Activated naive CD4-positive, alpha-beta T cell treated with anti-CD3 and anti-CD28 coated beads for 36 hours (primary cell): ENCODE data around the gene HDAC8. TPM values are rescaled to one million over a fixed set of nuclear protein-coding genes. Genes with fewer than 3 reads are reported as not detected.
A peak's percentile ranks its signal among the peaks of the same experiment; 100 is the strongest.
"Not testable (repeated sequence)": the region's sequence is repeated elsewhere in the genome, so short reads cannot be mapped to it uniquely, and the experiment has no call there.

Experiments
- CTCF ChIA-PET: fragments of 350-600 bp; sonication (Branson Sonifier 250); formaldehyde crosslinking; loops from one replicate; lab custom pipeline; 2021; ENCODE audit warnings: antibody characterized with exemption; lab: Charles Lee
- DNase-seq: peaks from one replicate; pipeline ENCODE4 v3.0.0-alpha.2; 2020
- H3K27ac Mint-ChIP-seq: one replicate; pipeline ENCODE4 v1.8.0; 2021; ENCODE audit warnings: mild to moderate bottlenecking, mixed read lengths
- H3K27me3 Mint-ChIP-seq: one replicate; pipeline ENCODE4 v1.8.0; 2021; ENCODE audit warnings: low read depth, mixed read lengths
- H3K36me3 Mint-ChIP-seq: one replicate; pipeline ENCODE4 v1.8.0; 2021; ENCODE audit warnings: low read depth, mixed read lengths
- H3K4me1 Mint-ChIP-seq: one replicate; pipeline ENCODE4 v1.8.0; 2021; ENCODE audit warnings: low read depth, mixed read lengths
- H3K4me3 Mint-ChIP-seq: one replicate; pipeline ENCODE4 v1.8.0; 2021; ENCODE audit warnings: mild to moderate bottlenecking, moderate library complexity, mixed read lengths
- H3K9me3 Mint-ChIP-seq: one replicate; pipeline ENCODE4 v1.8.0; 2021; ENCODE audit warnings: mixed read lengths
- intact Hi-C: fragments of 100-400 bp; cut with micrococcal nuclease; formaldehyde crosslinking; loops from one replicate; pipeline ENCODE4 v1.15.1; 2023
- total RNA-seq, 2 experiments: library from RNA; stranded (reverse); gene quantifications; one replicate each; pipeline ENCODE4 v1.2.3, GENCODE V29; 2021

HDAC8 gene
- total RNA-seq, 2 experiments from 2014 or later, result 14.8 to 16.8 TPM

DNA sequence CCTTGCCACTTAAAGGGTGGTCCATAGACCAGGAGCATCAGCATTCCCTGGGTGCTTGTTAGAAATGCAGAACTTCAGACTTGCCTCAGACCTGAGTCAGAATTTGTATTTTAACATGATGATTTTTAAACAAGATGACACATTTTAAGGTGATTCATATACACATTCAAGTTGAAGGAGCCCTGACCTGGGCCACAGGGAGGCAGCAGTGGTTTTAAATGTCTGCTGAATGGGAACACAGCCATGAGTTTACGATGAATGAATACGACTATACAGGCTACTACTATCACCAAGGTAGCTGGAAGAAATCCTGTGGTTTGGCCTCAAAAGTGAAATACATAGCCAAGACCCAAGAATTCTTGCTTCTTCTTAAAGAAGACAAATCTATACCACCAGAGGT is 2.9 kb downstream of the HDAC8 start:
- no peak overlapping the region for H3K4me3 Mint-ChIP-seq
- no peaks in the 10 kb centered on the region for H3K27me3 Mint-ChIP-seq
- CTCF ChIA-PET, result interaction anchor here (0.8 kb wide), 1 partner anchor 9 kb away, joined by 3 read pairs; no protein-coding TSS in a partner anchor
- DNase-seq, result peak; percentile 40
- intact Hi-C loops, result no loop called here
- no peaks in the 10 kb centered on the region for H3K9me3 Mint-ChIP-seq
- peaks cover 7% of the 10 kb centered on the region for H3K4me1 Mint-ChIP-seq
- H3K36me3 Mint-ChIP-seq, result peaks cover 15% of the 10 kb centered on the region
- no peak overlapping the region for H3K27ac Mint-ChIP-seq

DNA sequence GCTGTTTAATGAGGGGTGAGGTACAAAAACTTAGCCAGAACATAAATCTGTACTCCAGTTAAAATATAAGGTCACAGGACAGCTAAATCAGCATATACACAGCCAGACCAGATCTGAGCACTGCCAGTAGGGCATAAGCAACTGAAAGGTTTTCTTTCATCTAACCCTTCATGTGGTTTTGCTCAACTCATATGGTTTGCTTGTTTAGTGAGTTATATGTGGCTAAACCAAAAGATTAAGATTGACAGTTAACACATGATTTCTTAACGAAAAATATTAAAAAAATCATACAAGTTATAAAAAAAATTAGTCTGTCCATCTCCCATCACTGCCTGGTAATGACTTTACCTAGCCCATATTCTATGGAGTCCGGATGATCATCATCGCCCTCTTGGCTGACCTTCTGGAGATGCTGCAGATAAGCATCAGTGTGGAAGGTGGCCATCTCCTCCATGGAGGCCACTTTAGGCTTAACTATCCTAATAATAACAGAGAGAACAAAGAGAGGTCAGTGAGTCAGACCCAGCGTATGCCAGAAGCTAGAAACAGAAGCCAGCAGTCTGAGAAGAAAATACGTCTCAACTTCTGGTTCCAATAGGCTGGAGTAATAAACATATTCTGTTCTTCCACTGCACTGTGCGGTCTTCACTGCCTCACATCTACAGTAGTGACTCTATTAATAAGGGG is 4.1 kb downstream of the HDAC8 start:
- H3K4me3 Mint-ChIP-seq, result no peak overlapping the region
- CTCF ChIA-PET, result no interaction called here
- no peaks in the 10 kb centered on the region for H3K27me3 Mint-ChIP-seq
- no peak for DNase-seq
- intact Hi-C loops, result no loop called here
- H3K27ac Mint-ChIP-seq, result no peak overlapping the region
- peaks cover 16% of the 10 kb centered on the region for H3K36me3 Mint-ChIP-seq
- H3K4me1 Mint-ChIP-seq, result peaks cover 7% of the 10 kb centered on the region
- H3K9me3 Mint-ChIP-seq, result no peaks in the 10 kb centered on the region

DNA sequence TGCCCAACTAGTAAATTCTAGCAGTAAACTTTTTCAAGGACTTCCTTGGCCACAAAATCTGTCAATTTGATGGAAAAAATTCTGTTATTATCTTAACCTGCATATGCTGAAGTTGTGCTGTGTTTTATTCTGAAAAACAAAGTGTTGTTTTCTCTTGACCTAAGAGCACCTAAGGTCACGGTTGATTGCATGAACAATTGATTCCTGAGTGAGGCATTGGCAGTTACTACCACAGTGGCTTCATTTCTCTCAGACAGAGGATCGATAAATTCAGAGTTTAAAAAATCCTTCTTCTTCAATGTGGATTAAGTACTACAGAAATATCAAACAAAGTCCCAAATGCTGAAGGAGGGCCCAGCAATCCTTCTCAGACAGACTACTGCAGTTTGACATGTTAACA is 6.2 kb downstream of the HDAC8 start:
- Mint-ChIP-seq H3K27ac (no peak overlapping the region), H3K9me3 (no peaks in the 10 kb centered on the region), H3K36me3 (peaks cover 22% of the 10 kb centered on the region), H3K27me3 (no peaks in the 10 kb centered on the region), H3K4me3 (no peak overlapping the region), H3K4me1 (peaks cover 3% of the 10 kb centered on the region)
- intact Hi-C loops, result no loop called here
- CTCF ChIA-PET, result no interaction called here
- no peak for DNase-seq

DNA sequence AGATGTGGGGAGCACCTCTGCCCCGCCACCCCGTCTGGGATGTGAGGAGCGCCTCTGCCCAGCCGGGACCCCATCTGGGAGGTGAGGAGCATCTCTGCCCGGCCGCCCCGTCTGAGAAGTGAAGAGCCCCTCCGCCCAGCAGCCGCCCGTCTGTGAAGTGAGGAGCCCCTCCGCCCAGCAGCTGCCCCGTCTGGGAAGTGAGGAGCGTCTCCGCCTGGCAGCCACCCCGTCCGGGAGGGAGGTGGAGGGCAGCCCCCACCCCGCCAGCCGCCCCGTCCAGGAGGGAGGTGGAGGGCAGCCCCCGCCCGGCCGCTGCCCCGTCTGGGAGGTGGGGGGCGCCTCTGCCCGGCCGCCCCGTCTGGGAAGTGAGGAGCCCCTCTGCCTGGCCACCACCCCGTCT is 13.0 kb downstream of the HDAC8 start:
- H3K4me1 Mint-ChIP-seq, intact Hi-C loops, CTCF ChIA-PET, H3K27me3 Mint-ChIP-seq, H3K9me3 Mint-ChIP-seq, DNase-seq, H3K27ac Mint-ChIP-seq, H3K4me3 Mint-ChIP-seq: not testable (repeated sequence)
- peaks cover 14% of the 10 kb centered on the region for H3K36me3 Mint-ChIP-seq

DNA sequence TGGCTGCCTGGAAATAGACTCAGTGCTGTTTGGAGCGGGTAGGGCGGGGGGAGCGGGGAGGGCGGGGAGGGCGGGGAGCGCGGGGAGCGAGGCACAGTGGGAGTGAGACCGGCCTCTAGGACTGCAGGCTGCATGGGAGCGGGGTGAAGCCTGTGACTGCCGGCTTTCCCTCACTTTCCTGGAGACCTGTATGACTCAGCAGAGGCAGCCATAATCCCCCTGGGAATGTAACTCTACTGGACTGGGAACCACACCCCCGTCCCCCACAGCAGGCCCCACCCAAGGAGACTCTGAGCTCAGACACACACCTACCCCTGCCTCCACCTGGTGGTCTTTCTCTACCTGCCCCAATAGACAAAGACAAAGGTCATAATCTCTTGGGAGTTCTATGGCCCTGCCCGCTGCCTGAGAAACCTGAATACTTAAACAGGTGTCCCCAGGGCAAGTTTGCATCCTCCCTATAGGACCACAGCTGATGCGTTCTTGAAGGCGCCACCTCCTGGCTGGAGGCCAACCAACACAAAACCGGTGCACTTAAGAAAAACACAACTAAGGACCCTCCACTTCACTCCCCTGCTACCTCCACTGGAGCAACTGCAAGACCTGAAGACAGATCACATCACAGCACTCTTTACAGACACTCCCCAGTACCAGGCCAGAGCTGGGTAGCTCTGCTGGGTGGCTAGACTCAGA is 18.0 kb downstream of the HDAC8 start:
- DNase-seq, result no peak
- Mint-ChIP-seq H3K27ac (no peak overlapping the region), H3K27me3 (no peaks in the 10 kb centered on the region), H3K36me3 (peaks cover 7% of the 10 kb centered on the region), H3K4me3 (no peak overlapping the region), H3K9me3 (no peaks in the 10 kb centered on the region), H3K4me1 (peaks cover 3% of the 10 kb centered on the region)
- CTCF ChIA-PET, result no interaction called here
- intact Hi-C loops, result loop anchor here (1.0 kb wide), 1 partner anchor 309 kb away; no protein-coding TSS in a partner anchor

DNA sequence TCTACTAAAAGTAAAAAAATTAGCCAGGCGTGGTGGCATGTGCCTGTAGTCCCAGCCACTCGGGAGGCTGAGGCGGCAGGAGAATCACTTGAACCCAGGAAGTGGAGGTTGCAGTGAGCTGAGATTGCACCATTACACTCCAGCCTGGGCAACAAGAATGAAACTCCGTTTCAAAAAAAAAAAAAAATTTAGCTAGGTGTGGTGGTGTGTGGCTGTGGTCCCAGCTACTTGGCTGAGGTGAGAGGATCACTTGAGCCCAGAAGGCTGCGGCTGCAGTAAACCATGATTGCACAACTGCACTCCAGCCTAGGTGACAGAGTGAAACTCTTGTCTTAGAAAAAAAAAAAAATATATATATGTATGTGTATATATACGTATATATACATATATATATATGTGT is 20.2 kb downstream of the HDAC8 start:
- H3K36me3 Mint-ChIP-seq, H3K27ac Mint-ChIP-seq, H3K27me3 Mint-ChIP-seq, H3K4me1 Mint-ChIP-seq, H3K9me3 Mint-ChIP-seq, DNase-seq, H3K4me3 Mint-ChIP-seq, CTCF ChIA-PET, intact Hi-C loops: not testable (repeated sequence)

DNA sequence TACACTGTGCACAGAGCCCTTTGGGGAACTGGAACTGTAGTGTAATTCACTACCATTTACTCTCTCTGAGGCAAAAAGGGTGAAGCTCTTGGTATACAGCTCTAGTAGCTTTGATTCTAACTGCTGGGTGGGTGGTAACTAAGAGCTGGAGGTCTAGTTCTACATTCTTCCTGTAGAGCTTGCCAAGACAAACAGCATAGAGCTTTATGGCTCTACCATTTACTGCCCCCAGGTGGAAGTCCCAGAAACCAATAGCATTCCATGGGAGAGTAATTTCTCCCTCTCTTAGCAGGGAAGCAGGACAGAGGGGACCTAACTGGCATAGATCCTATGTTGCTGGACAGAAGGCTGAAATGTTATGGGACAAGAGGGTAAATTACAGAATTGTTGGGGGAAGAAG is 26.7 kb downstream of the HDAC8 start:
- intact Hi-C loops, result no loop called here
- CTCF ChIA-PET, result no interaction called here

DNA sequence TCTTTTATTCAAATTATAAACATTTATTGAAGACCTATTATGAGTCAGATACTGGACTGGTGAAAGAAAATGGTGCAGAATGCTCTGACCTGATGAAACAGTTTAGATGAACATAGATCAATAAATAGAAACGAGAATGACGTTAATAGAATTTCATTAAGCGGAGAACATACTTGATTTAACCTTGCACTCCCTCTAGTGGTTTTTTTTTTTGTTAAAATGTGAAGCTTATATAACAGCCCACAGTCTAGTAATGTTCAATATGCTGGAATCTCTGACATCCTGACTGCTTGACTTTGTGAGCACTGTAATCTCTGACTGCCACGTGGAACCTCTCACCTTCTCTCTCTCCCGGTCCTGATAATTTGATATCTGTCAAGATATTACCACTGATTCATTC is 32.3 kb downstream of the HDAC8 start:
- DNase-seq, result no peak
- peaks cover 5% of the 10 kb centered on the region for H3K4me1 Mint-ChIP-seq
- H3K27me3 Mint-ChIP-seq, result no peaks in the 10 kb centered on the region
- intact Hi-C loops, result loop anchor here (5.0 kb wide), 1 partner anchor 243 kb away; no protein-coding TSS in a partner anchor
- H3K27ac Mint-ChIP-seq, result no peak overlapping the region
- CTCF ChIA-PET, result interaction anchor here (1.1 to 1.2 kb wide), 2 partner anchors 242 to 293 kb away, joined by 4 read pairs; no protein-coding TSS in a partner anchor
- H3K9me3 Mint-ChIP-seq, result no peaks in the 10 kb centered on the region
- peaks cover 13% of the 10 kb centered on the region for H3K36me3 Mint-ChIP-seq
- no peak overlapping the region for H3K4me3 Mint-ChIP-seq

More for the DNA sequence above, 26.7 kb downstream of the HDAC8 start:
- H3K4me3 Mint-ChIP-seq, result no peak overlapping the region
- no peak for DNase-seq
- H3K36me3 Mint-ChIP-seq, result peaks cover 22% of the 10 kb centered on the region
- no peaks in the 10 kb centered on the region for H3K9me3 Mint-ChIP-seq
- H3K4me1 Mint-ChIP-seq, result peaks cover 5% of the 10 kb centered on the region
- H3K27ac Mint-ChIP-seq, result no peak overlapping the region
- no peaks in the 10 kb centered on the region for H3K27me3 Mint-ChIP-seq

DNA sequence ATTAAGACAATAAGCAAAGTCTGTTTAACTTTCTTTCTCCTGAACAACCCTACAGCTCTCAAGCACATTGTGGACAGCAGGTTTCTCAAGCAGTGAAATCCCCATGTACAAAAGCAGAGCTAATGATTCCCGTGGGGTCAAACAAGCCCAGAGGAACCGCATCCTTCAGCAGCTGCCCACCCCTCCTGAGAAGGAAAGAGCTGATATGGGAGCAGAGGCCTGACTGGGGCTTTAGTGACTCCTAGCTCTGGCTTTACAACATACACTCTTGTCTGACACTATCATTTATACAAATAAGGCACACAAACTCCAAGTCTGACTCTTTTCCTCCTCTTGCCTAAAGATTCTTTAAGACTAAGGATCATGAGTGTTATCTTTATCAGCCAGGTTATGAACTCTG is 32.8 kb downstream of the HDAC8 start:
- Mint-ChIP-seq H3K4me3 (no peak overlapping the region), H3K9me3 (no peaks in the 10 kb centered on the region), H3K27me3 (no peaks in the 10 kb centered on the region), H3K36me3 (peaks cover 11% of the 10 kb centered on the region), H3K27ac (no peak overlapping the region), H3K4me1 (peaks cover 5% of the 10 kb centered on the region)
- no peak for DNase-seq
- CTCF ChIA-PET, result interaction anchor here (1.1 kb wide), 2 partner anchors 242 to 294 kb away, joined by 4 read pairs; no protein-coding TSS in a partner anchor
- intact Hi-C loops, result loop anchor here (5.0 kb wide), 1 partner anchor 243 kb away; no protein-coding TSS in a partner anchor

DNA sequence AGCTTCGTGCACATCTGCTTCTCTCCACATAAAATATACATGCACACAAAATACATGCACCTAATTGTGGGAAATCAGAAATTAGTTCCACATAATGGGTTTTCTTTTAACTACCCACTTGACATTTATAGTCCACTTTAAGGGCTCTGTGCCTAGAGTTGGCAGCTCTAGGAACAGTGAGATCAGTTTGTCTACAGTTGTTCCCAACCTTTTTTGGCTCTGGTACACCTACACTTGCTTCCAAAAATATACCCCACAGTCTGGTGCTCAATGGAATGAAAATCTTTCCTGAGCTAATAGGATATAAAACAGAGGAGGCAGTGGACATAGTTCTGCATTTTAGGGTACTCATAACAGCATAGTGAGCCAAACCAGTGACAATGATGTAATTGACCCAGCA is 36.1 kb downstream of the HDAC8 start:
- H3K4me3 Mint-ChIP-seq, result no peak overlapping the region
- H3K27me3 Mint-ChIP-seq, result no peaks in the 10 kb centered on the region
- H3K9me3 Mint-ChIP-seq, result no peaks in the 10 kb centered on the region
- no peak for DNase-seq
- CTCF ChIA-PET, result no interaction called here
- H3K27ac Mint-ChIP-seq, result no peak overlapping the region
- peaks cover 2% of the 10 kb centered on the region for H3K36me3 Mint-ChIP-seq
- intact Hi-C loops, result no loop called here
- no peaks in the 10 kb centered on the region for H3K4me1 Mint-ChIP-seq

DNA sequence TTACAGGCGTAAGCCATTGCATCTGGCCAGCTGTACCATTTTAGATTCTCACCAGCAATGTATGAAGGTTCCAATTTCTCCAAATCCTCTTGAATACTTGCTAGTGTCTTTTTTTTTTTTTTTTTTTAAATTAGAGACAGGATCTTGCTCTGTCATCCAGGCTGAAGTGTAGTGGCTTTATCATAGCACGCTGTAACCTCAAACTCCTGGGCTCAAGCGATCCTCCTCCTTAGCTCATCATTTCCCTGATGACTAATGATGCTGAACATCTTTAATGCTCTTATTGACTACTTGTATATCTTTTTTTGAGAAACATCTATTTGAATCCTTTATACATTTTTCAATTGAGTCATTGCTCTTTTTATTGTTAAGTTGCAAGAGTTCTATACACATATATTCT is 40.3 kb downstream of the HDAC8 start:
- CTCF ChIA-PET, result no interaction called here
- H3K4me3 Mint-ChIP-seq, result no peak overlapping the region
- no peaks in the 10 kb centered on the region for H3K9me3 Mint-ChIP-seq

DNA sequence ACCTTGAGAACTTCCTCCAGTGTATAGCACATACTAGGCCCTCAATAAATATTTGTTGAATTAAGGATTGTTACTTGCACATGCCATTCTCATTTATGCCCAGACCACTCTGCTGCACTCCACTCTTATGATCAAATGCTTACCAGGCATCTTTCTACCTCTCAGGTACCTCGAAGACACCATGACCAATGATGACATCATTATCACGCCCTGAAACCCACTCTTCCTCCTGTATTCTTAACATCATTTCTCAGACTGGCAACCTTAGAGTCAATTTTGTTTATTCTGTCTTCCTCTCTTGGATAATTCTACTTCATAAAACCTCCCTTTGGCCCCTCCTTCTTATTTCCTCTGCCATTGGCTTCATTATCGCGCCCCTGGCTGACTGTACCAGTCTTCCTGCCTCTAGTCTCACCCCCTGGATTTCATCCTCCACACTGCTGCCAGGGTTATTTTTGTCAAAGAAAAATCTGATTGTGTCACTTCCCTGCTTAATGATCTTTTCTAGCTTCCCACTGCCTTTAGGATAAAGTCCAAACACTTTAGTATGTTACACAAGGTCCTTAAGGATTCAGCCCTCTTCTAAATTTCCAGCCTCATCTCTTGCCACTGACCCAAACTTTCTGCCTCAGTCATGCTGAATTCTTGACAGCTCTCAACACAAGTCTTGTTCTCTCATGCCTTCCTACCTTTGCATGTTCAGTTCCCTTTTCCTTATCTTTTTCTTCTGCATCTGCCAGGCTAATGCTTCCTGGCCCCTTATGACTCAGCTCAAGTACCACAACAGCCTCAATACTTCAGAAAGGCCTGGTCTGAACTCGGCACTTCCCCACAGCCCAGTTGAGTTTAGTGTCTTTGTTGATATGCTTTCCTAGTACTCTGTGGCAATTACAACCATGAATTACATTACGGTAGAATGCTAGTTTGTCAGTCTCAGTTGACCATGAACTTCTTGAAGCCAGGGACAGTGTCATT is 45.8 kb downstream of the HDAC8 start:
- H3K27ac Mint-ChIP-seq, result no peak overlapping the region
- no peak for DNase-seq
- H3K4me1 Mint-ChIP-seq, result peaks cover 7% of the 10 kb centered on the region
- peaks cover 10% of the 10 kb centered on the region for H3K36me3 Mint-ChIP-seq
- intact Hi-C loops, result no loop called here
- CTCF ChIA-PET, result no interaction called here
- H3K9me3 Mint-ChIP-seq, result no peaks in the 10 kb centered on the region
- H3K27me3 Mint-ChIP-seq, result no peaks in the 10 kb centered on the region
- no peak overlapping the region for H3K4me3 Mint-ChIP-seq

More for the DNA sequence above, 40.3 kb downstream of the HDAC8 start:
- Mint-ChIP-seq H3K36me3 (peaks cover 9% of the 10 kb centered on the region), H3K27ac (no peak overlapping the region), H3K4me1 (no peaks in the 10 kb centered on the region), H3K27me3 (no peaks in the 10 kb centered on the region)
- intact Hi-C loops, result no loop called here
- no peak for DNase-seq
